Ascending aorta (tissue), 2 donors: ENCODE results near the gene CCBE1. TPM values are rescaled to one million over a fixed set of nuclear protein-coding genes. Genes with fewer than 3 reads are reported as not detected.

ENCODE experiments used
- DNase-seq, 2 donors: peaks; one replicate each; pipeline ENCODE4 v3.0.0-alpha.2; 2019; ENCODE audit warnings: low spot score in 2 of 2
- H3K27ac ChIP-seq, 2 donors: fragments of 200-600 bp; sonication (generic); one replicate each; pipeline ENCODE4 v1.5.1; 2016 to 2017; ENCODE audit warnings: mild to moderate bottlenecking in 1 of 2
- H3K27me3 ChIP-seq: fragments of 200-600 bp; sonication (generic); one replicate; pipeline ENCODE4 v1.5.1; 2017
- H3K36me3 ChIP-seq, 2 donors: fragments of 200-600 bp; sonication (generic); one replicate each; pipeline ENCODE4 v1.5.1; 2016
- H3K4me1 ChIP-seq, 2 donors: fragments of 200-600 bp; sonication (generic); one replicate each; pipeline ENCODE4 v1.5.1; 2016 to 2017; ENCODE audit warnings: mild to moderate bottlenecking in 1 of 2
- H3K4me3 ChIP-seq, 2 donors: fragments of 200-600 bp; sonication (generic); one replicate each; pipeline ENCODE4 v1.5.1; 2016 to 2017; ENCODE audit warnings: mild to moderate bottlenecking in 1 of 2
- H3K9me3 ChIP-seq, 2 donors: fragments of 200-600 bp; sonication (generic); one replicate each; pipeline ENCODE4 v1.5.1; 2016
- intact Hi-C: fragments of 100-400 bp; cut with DNase I; formaldehyde crosslinking; loops from one replicate; pipeline ENCODE4 v1.15.1; 2023
- total RNA-seq: library from RNA; depleted of rRNA; stranded (reverse); fragments of >200 nt; gene quantifications from one replicate; pipeline ENCODE4 v1.1.0, GENCODE V29; 2016
- TF ChIP-seq, protein P1 (sequence below), 3 experiments: fragments of 200-600 bp in 2 of 3; fragments of 450-650 bp in 1 of 3; sonication (generic) in 2 of 3; IDR thresholded peaks; one replicate each; pipeline ENCODE4 v1.5.1; 2016 to 2019; ENCODE audit warnings: antibody characterized with exemption in 3 of 3, mild to moderate bottlenecking in 1 of 3, moderate library complexity in 1 of 3

The CCBE1 gene
- total RNA-seq, 1 donor from 2014 or later = 0.32 TPM

DNA sequence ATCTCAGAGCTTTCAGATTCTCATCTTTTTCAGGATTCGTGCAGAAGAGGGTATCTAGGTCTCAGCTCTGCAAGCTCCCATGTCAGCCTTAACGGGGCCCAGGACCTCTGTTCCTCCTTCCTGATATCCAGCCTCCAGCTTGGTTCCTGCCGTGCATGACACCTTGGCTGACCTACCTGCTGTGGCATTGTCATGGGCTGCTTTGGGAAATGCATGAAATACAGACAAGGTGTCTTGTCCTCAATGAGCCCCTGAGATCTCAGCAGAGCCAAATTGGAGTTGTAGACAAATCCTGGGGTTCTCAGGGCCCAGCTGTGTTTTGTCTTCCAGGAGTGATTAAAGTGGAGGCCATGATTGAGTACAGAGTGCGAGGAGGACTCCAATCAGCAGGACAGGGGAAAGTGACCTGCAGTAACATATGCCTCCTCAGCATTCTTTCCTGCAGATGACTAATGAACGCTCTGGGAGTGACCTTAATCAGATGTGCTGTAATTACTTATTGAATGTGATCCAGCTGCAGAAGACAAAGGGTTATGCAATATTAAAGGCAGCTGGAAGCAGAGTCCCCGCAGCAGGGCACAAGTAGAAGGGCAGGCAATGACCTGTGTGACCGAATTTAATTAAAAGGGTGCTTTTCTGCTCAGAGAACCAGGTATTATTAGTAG lies 141.1 kb downstream of the CCBE1 start:
- no peak for DNase-seq
- TF ChIP-seq, protein P1, sequence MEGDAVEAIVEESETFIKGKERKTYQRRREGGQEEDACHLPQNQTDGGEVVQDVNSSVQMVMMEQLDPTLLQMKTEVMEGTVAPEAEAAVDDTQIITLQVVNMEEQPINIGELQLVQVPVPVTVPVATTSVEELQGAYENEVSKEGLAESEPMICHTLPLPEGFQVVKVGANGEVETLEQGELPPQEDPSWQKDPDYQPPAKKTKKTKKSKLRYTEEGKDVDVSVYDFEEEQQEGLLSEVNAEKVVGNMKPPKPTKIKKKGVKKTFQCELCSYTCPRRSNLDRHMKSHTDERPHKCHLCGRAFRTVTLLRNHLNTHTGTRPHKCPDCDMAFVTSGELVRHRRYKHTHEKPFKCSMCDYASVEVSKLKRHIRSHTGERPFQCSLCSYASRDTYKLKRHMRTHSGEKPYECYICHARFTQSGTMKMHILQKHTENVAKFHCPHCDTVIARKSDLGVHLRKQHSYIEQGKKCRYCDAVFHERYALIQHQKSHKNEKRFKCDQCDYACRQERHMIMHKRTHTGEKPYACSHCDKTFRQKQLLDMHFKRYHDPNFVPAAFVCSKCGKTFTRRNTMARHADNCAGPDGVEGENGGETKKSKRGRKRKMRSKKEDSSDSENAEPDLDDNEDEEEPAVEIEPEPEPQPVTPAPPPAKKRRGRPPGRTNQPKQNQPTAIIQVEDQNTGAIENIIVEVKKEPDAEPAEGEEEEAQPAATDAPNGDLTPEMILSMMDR (IDR thresholded peaks at IDR 0.05) = no peak
- no peaks in the 10 kb centered on the region for H3K9me3 ChIP-seq
- no peaks in the 10 kb centered on the region for H3K4me1 ChIP-seq
- H3K36me3 ChIP-seq = no peaks in the 10 kb centered on the region
- intact Hi-C loops = no loop called here
- no peak overlapping the region for H3K27ac ChIP-seq
- H3K4me3 ChIP-seq = no peak overlapping the region
- no peaks in the 10 kb centered on the region for H3K27me3 ChIP-seq

DNA sequence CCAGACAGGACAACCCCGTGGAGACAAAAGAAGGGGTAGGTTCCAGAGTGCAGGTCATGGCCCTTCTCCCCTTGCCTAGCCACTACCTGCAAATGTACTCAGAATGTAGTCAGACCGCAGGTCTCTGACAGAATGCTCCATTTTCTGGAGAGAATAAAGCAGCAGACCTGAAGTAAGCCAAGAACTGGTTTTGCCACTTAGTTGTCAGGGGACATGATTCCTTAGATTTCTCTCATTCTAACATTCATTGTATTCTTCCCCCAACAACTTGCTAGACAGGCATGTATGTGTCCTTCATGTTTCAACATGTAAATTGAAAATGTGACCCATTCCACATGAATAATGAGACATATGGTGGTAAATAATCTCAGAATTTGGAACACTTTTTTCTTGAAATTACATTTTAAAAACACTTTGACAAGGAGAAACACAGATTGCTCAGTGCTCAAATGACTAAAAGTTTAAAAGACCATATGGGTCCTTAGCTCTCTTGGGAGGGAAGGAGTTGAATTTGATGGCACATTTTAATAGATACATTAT lies 142.4 kb downstream of the CCBE1 start:
- no peaks in the 10 kb centered on the region for H3K4me1 ChIP-seq
- no peak overlapping the region for H3K4me3 ChIP-seq
- H3K36me3 ChIP-seq = no peaks in the 10 kb centered on the region
- TF ChIP-seq, protein P1 (IDR thresholded peaks at IDR 0.05) = no peak
- no peak overlapping the region for H3K27ac ChIP-seq
- no peak for DNase-seq
- H3K9me3 ChIP-seq = no peaks in the 10 kb centered on the region
- H3K27me3 ChIP-seq = no peaks in the 10 kb centered on the region
- intact Hi-C loops = no loop called here

DNA sequence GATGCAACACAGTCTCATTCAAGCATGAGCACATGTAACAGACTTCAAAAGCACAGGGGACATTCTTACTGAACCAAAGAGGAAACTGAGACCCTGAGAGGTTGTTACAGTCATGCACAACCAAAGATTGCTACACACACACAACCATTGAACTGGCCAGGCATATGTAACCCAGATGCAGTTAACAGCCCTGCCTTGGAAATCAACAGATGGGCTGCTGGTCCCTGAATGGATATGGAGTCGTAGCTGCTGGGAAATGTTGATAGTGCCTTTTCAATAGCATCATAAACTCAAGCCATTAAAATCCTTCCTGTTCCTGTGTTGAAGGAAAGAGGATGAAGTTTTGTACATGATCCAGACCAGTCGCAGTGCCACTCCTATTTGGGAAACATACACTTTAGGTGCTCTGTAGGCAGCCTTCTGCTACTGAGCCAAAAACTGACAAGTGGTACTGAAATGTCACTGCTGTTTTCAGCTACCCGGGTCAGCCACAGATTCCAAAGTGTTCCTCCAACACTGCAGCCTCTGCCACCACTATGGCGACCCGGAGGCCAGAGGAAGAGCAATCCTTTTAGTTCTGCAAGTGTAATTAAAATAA lies 143.9 kb downstream of the CCBE1 start:
- no peak for DNase-seq
- H3K27ac ChIP-seq = no peak overlapping the region
- H3K27me3 ChIP-seq = no peaks in the 10 kb centered on the region
- no peaks in the 10 kb centered on the region for H3K4me1 ChIP-seq
- H3K36me3 ChIP-seq = no peaks in the 10 kb centered on the region
- TF ChIP-seq, protein P1 (IDR thresholded peaks at IDR 0.05) = no peak
- no peak overlapping the region for H3K4me3 ChIP-seq
- no peaks in the 10 kb centered on the region for H3K9me3 ChIP-seq
- intact Hi-C loops = no loop called here

DNA sequence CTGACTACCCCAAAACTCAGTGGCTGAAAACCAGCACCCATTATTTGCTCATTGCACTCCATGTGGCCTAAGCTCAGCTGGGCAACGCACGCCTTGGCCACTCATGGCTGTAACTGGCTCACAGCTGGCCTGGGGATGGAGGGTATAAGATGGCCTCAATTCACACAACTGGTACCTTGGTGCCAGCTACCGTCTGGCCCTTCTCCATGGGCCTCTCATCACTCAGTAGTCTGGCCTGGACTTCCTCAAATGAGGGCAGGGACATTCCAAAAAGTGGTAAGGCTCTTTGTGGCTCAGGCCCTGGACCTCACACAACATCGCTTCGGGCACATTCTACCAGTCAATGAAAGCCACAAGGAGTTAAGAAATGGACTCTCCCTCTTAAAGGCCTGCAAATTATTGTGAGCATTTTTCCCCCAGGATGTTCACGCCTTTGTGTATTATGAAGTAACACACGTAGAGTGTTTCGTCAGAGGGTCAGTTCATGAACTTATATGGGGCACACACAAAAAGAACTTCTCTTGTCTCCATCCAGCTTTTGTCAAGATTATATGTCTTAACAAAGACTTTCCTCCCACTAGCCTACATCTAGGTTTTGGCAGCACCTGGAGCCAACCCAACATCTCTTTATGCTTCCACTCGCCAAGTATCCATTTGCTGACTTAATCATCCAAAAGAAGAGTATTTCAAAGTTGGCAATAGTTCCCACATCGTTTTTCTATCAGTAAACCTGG lies 145.2 kb downstream of the CCBE1 start:
- Histone ChIP-seq H3K9me3 (no peaks in the 10 kb centered on the region), H3K27ac (no peak overlapping the region), H3K4me3 (no peak overlapping the region), H3K4me1 (no peaks in the 10 kb centered on the region), H3K27me3 (no peaks in the 10 kb centered on the region), H3K36me3 (no peaks in the 10 kb centered on the region)
- TF ChIP-seq, protein P1 (IDR thresholded peaks at IDR 0.05) = no peak
- intact Hi-C loops = no loop called here
- DNase-seq = no peak

DNA sequence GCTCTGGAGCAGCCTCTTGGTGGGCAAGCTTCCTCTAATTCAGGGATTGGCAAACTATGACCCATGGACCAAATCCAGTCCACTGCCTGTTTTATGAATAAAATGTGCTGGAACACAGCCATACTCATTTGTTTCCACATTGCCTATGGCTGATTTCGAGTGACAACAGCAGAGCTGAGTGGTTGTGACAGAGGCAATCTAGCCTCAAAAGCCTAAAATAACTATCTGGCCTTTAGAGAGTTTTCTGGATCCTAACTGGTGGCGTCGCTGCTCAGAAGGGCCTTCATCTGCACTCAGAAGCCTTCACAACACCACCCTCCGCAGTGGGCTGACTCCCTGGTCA lies 147.1 kb downstream of the CCBE1 start:
- DNase-seq = no peak
- no peaks in the 10 kb centered on the region for H3K27me3 ChIP-seq
- no peaks in the 10 kb centered on the region for H3K4me1 ChIP-seq
- TF ChIP-seq, protein P1 (IDR thresholded peaks at IDR 0.05) = no peak
- H3K9me3 ChIP-seq = no peaks in the 10 kb centered on the region
- intact Hi-C loops = no loop called here
- H3K27ac ChIP-seq = no peak overlapping the region
- H3K36me3 ChIP-seq = no peaks in the 10 kb centered on the region
- no peak overlapping the region for H3K4me3 ChIP-seq
